Testis (tissue), 2 donors: ENCODE results near the gene TBC1D25.

Source experiments
- POLR2A ChIP-seq: fragments of 450-650 bp; IDR thresholded peaks from one replicate; pipeline ENCODE4 v1.6.1; 2017; ENCODE audit warnings: antibody characterized with exemption, mild to moderate bottlenecking, moderate library complexity
- TF ChIP-seq, protein P1 (sequence below), 3 experiments: fragments of 450-650 bp in 2 of 3; fragments of 200-600 bp in 1 of 3; sonication (generic) in 1 of 3; IDR thresholded peaks; one replicate each; pipeline ENCODE4 v1.5.1; 2016 to 2019; ENCODE audit warnings: antibody characterized with exemption in 3 of 3, mild to moderate bottlenecking in 2 of 3, moderate library complexity in 1 of 3

DNA sequence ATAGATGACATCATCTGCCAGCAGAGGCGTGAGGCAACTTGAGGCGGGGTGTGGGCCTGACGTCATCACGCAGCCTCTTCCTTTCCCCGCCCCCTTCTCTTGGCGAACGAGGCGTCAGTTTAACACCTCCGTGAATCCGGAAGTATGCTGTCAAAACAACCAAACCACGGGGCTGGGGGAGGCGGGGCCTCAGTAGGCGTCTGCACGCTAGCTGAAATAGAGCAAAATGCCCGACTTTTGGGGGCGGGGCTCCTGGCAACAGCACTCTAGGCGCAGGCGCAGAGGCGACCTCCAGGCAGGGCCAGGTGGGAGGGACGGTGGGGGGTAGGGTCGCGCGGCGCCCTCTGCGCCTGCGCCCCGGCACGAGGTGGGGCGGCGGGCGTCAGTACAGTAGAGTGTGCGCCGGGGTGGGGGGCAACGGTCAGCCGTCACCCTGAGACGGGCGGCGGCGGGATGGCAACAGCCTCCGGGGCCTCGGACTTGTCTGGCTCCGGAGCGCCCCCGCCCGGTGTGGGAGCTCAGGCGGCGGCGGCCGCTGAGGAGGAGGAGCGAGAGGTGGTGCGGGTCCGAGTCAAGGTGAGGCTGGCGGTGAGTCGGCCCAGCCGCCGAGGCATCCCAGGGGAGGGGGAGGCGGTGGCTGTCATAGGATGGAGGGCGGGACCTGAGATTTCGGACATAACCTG, at the start of gene TBC1D25:
- TF ChIP-seq, protein P1, sequence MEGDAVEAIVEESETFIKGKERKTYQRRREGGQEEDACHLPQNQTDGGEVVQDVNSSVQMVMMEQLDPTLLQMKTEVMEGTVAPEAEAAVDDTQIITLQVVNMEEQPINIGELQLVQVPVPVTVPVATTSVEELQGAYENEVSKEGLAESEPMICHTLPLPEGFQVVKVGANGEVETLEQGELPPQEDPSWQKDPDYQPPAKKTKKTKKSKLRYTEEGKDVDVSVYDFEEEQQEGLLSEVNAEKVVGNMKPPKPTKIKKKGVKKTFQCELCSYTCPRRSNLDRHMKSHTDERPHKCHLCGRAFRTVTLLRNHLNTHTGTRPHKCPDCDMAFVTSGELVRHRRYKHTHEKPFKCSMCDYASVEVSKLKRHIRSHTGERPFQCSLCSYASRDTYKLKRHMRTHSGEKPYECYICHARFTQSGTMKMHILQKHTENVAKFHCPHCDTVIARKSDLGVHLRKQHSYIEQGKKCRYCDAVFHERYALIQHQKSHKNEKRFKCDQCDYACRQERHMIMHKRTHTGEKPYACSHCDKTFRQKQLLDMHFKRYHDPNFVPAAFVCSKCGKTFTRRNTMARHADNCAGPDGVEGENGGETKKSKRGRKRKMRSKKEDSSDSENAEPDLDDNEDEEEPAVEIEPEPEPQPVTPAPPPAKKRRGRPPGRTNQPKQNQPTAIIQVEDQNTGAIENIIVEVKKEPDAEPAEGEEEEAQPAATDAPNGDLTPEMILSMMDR (IDR thresholded peaks at IDR 0.05), result no peak
- TF ChIP-seq POLR2A, result no peak
